ENCODE data around the gene RPN2.

Gene RPN2

GRCh38 chr20:37288091-37288490 lies 109.0 kb downstream of the RPN2 start:
- no peak for TF ChIP-seq PPARA (CRISPR knock-in tag; IDR thresholded peaks at IDR 0.05; ENCODE audit: borderline replicate concordance)
- no peak for TF ChIP-seq PATZ1 (CRISPR knock-in tag; IDR thresholded peaks at IDR 0.05; ENCODE audit: borderline replicate concordance)
- no peak for TF ChIP-seq RARB (CRISPR knock-in tag; IDR thresholded peaks at IDR 0.05)
- no peak for TF ChIP-seq GLIS3 (CRISPR knock-in tag; IDR thresholded peaks at IDR 0.05)
- no peak for TF ChIP-seq ZNF70 (CRISPR knock-in tag; IDR thresholded peaks at IDR 0.05)
- no peak for TF ChIP-seq BACH2 (CRISPR knock-in tag; IDR thresholded peaks at IDR 0.05; ENCODE audit: borderline replicate concordance)
- TF ChIP-seq, protein P1, sequence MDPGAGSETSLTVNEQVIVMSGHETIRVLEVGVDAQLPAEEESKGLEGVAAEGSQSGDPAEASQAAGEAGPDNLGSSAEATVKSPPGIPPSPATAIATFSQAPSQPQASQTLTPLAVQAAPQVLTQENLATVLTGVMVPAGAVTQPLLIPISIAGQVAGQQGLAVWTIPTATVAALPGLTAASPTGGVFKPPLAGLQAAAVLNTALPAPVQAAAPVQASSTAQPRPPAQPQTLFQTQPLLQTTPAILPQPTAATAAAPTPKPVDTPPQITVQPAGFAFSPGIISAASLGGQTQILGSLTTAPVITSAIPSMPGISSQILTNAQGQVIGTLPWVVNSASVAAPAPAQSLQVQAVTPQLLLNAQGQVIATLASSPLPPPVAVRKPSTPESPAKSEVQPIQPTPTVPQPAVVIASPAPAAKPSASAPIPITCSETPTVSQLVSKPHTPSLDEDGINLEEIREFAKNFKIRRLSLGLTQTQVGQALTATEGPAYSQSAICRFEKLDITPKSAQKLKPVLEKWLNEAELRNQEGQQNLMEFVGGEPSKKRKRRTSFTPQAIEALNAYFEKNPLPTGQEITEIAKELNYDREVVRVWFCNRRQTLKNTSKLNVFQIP (CRISPR knock-in tag; IDR thresholded peaks at IDR 0.05; ENCODE audit: borderline replicate concordance, low read depth): no peak
- TF ChIP-seq OSR1 (CRISPR knock-in tag; IDR thresholded peaks at IDR 0.05): no peak

DNA sequence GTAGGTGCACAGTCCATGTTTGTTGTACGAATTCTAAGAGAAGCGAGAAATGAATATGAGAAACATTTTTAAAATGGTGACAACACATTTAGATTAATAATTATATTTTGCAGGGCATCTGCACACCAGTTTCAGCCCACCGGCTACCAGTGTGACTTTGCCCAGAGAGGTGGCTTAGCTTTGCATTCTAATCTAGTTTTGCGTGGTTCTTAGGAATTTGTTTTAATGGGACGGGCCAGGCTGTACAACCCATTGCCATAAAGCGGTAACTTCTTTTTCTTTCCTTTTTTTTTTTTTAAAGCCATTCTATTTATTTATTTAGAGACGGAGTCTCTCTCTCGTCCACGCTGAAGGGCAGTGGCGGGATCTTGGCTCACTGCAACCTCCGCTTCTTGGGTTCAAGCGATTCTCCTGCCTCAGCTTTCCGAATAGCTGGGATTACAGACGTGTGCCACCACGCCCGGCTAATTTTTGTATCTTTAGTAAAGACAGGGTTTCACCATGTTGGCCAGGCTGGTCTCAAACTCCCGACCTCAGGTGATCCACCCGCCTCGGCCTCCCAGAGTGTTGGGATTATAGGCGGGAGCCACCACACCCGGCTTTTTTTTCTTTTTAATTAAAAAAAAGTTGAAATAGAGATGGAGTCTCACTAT lies 111.2 kb downstream of the RPN2 start:
- ATAC-seq: no peak
- TF ChIP-seq BACH2 (CRISPR knock-in tag; IDR thresholded peaks at IDR 0.05; ENCODE audit: borderline replicate concordance) (no peak), CSDC2 (CRISPR knock-in tag; IDR thresholded peaks at IDR 0.05) (no peak), ZNF8 (CRISPR knock-in tag; IDR thresholded peaks at IDR 0.05) (no peak), ARNTL (CRISPR knock-in tag; IDR thresholded peaks at IDR 0.05; ENCODE audit: borderline replicate concordance, low read depth) (no peak), ZFP3 (CRISPR knock-in tag; IDR thresholded peaks at IDR 0.05) (no peak), CSRNP3 (CRISPR knock-in tag; IDR thresholded peaks at IDR 0.05) (no peak), TCF4 (CRISPR knock-in tag; IDR thresholded peaks at IDR 0.05; ENCODE audit: borderline replicate concordance) (no peak), RARB (CRISPR knock-in tag; IDR thresholded peaks at IDR 0.05) (no peak), OSR1 (CRISPR knock-in tag; IDR thresholded peaks at IDR 0.05) (no peak), TOX (CRISPR knock-in tag; IDR thresholded peaks at IDR 0.05; ENCODE audit: borderline replicate concordance) (no peak), PPARA (CRISPR knock-in tag; IDR thresholded peaks at IDR 0.05; ENCODE audit: borderline replicate concordance) (no peak), PATZ1 (CRISPR knock-in tag; IDR thresholded peaks at IDR 0.05; ENCODE audit: borderline replicate concordance) (no peak), ESRRG (CRISPR knock-in tag; IDR thresholded peaks at IDR 0.05) (no peak), CREB5 (CRISPR knock-in tag; IDR thresholded peaks at IDR 0.05; ENCODE audit: low read depth) (no peak)
- TF ChIP-seq, protein P1 (CRISPR knock-in tag; IDR thresholded peaks at IDR 0.05; ENCODE audit: borderline replicate concordance, low read depth): no peak
- TF ChIP-seq, protein P2, sequence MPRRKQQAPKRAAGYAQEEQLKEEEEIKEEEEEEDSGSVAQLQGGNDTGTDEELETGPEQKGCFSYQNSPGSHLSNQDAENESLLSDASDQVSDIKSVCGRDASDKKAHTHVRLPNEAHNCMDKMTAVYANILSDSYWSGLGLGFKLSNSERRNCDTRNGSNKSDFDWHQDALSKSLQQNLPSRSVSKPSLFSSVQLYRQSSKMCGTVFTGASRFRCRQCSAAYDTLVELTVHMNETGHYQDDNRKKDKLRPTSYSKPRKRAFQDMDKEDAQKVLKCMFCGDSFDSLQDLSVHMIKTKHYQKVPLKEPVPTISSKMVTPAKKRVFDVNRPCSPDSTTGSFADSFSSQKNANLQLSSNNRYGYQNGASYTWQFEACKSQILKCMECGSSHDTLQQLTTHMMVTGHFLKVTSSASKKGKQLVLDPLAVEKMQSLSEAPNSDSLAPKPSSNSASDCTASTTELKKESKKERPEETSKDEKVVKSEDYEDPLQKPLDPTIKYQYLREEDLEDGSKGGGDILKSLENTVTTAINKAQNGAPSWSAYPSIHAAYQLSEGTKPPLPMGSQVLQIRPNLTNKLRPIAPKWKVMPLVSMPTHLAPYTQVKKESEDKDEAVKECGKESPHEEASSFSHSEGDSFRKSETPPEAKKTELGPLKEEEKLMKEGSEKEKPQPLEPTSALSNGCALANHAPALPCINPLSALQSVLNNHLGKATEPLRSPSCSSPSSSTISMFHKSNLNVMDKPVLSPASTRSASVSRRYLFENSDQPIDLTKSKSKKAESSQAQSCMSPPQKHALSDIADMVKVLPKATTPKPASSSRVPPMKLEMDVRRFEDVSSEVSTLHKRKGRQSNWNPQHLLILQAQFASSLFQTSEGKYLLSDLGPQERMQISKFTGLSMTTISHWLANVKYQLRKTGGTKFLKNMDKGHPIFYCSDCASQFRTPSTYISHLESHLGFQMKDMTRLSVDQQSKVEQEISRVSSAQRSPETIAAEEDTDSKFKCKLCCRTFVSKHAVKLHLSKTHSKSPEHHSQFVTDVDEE (CRISPR knock-in tag; IDR thresholded peaks at IDR 0.05): no peak

More at GRCh38 chr20:37288091-37288490, 109.0 kb downstream of the RPN2 start:
- ATAC-seq: no peak

All from SK-N-SH treated with all-trans-retinoic acid at 6 μM for 48 hours (cell line).